ENCODE measurements around the gene GNG11.

The GNG11 gene

DNA sequence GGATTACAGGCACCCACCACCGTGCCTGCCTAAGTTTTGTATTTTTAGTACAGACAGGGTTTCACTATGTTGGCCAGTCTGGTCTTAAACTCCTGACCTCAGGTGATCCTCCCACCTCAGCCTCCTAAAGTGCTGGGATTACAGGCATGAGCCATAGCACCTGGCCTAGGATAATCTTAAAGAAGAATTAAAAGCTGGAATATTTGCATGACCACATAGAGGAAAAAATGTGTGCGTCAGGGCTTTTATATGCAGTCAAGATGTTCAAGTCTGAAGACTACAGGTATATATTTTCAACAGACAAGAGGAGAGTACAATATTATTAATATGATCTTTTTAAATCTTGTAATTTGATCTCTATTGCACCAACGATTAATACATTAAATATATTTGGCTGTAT is 39.5 kb downstream of the GNG11 start:
- DNase-seq (ENCODE audit: low read depth) = no peak
- H3K4me3 ChIP-seq (replicated peaks; ENCODE audit: low read depth, low read length) = no peak overlapping the region
- TF ChIP-seq, protein P1, sequence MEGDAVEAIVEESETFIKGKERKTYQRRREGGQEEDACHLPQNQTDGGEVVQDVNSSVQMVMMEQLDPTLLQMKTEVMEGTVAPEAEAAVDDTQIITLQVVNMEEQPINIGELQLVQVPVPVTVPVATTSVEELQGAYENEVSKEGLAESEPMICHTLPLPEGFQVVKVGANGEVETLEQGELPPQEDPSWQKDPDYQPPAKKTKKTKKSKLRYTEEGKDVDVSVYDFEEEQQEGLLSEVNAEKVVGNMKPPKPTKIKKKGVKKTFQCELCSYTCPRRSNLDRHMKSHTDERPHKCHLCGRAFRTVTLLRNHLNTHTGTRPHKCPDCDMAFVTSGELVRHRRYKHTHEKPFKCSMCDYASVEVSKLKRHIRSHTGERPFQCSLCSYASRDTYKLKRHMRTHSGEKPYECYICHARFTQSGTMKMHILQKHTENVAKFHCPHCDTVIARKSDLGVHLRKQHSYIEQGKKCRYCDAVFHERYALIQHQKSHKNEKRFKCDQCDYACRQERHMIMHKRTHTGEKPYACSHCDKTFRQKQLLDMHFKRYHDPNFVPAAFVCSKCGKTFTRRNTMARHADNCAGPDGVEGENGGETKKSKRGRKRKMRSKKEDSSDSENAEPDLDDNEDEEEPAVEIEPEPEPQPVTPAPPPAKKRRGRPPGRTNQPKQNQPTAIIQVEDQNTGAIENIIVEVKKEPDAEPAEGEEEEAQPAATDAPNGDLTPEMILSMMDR (IDR thresholded peaks at IDR 0.05; ENCODE audit: low read length, missing control alignments) = no peak

DNA sequence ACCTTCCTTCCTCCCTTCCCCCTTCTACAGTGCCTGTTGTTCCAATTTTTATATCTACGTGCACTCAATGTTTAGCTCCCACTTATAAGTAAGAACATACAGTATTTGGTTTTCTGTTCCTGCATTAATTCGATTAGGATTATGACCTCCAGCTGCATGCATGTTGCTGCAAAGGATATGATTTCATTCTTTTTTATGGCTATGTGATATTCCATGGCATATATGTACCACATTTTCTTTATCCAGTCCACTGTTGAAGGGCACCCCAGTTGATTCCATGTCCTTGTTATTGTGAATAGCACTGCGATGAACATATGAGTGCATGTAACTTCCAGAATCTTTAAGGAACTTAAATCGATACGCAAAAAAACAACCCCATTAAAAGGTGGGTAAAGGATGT is 42.7 kb downstream of the GNG11 start:
- no peak overlapping the region for H3K4me3 ChIP-seq (replicated peaks; ENCODE audit: low read depth, low read length)
- TF ChIP-seq, protein P1 (IDR thresholded peaks at IDR 0.05; ENCODE audit: low read length, missing control alignments) = no peak
- DNase-seq (ENCODE audit: low read depth) = no peak

DNA sequence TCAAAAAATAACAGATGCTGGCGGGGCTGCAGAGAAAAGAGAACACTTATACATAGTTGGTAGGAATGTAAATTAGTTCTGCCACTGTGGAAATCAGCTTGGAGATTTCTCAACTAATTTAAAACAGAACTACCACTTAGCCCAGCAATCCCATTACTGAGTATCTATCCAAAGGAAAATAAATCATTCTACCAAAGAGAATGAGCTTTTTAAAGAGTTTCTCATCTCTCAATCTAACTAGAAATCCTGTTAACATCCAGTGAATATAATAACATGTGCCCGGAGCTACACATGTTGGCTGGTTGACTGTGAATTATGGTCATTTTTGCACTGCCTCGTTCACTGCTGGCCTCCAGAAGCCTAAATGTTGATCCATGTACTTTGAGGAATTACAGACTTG is 43.3 kb downstream of the GNG11 start:
- H3K4me3 ChIP-seq (replicated peaks; ENCODE audit: low read depth, low read length) = no peak overlapping the region
- TF ChIP-seq, protein P1 (IDR thresholded peaks at IDR 0.05; ENCODE audit: low read length, missing control alignments) = no peak
- no peak for DNase-seq (ENCODE audit: low read depth)

DNA sequence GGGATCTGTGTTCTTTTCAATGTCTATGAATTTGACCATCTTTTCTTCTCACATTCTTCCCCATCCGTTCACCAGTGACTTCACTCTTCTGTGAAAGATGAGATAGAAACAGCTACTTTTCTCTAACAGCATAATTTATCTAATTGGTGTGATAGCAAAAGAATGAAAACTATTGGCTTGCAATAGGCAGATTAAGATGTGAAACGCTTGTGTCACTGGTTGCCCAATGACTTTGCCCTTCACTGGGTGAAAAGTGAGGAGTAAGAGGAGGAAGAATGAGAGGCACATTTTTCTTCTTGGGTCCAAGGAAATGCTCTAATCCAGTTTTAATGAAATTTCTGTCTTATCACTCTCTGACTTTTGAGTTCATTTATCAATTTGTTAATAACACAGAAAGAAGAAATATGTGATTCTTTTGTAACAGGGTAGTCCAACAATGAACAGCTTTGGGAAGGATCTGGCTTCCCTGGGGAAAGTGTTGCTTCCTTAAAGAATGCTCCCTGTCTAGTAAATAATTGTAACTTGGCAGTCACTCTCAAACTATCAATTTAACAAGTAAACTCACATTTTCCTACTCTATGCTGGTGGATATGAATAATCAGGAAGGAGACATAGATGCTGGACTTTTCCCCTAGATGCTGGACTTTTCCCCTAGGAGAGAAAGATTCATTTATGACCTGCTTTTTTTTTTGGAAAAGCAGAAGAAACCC is 47.5 kb downstream of the GNG11 start:
- DNase-seq (ENCODE audit: low read depth) = no peak
- TF ChIP-seq, protein P1 (IDR thresholded peaks at IDR 0.05; ENCODE audit: low read length, missing control alignments) = no peak

DNA sequence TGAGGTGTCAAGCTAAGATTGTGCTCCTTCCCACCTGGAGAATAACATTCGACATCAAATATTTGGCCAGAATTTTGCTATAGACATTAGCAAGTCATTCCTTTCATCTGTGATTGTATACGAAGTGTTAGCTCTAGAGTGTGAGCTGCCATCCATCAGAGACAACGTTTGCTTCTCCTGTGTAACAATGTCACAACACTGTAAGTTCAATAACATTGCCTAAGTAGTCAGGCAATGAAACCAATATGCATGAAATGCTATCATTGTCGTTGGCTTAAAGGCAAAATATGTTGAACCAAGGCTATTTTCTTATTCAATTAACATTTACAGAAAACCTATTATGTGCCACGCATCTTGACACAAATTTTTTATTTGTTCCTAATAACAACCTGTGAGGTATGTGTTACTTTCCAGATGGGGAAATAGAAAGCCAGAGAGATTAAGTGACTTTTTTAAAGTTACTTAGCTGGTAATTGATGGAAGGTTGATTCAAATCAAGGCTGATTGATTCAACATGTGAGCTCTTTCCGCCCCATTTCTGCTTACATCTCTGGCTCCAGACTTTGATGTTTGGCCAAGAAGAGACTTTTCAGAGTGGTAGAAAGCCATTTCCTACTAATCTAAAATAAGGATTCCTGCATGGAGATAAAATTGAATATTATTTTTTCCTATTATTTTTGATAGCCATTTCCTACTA is 50.6 kb downstream of the GNG11 start:
- no peak for DNase-seq (ENCODE audit: low read depth)
- TF ChIP-seq, protein P1 (IDR thresholded peaks at IDR 0.05; ENCODE audit: low read length, missing control alignments) = no peak
- no peak overlapping the region for H3K4me3 ChIP-seq (replicated peaks; ENCODE audit: low read depth, low read length)

More for the DNA sequence above, 47.5 kb downstream of the GNG11 start:
- H3K4me3 ChIP-seq (replicated peaks; ENCODE audit: low read depth, low read length) = no peak overlapping the region

DNA sequence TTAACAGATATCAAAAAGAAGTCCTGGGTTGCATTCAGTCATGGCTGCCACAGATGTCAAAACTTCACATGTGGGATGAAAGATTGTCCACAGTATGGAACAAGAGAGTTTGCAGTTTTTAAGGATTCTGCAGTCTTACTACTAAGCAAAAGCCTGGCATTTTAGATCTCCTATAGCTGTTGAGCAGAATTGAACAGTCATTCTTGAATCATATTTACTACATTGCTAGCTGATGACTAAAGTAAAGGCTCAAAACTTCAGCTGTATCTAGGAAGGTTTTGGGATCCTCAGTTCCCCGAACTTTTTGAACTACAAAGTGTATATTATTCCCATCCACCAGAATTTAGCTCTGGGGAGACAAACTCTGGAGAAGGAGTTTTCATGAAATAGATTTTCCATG is 51.6 kb downstream of the GNG11 start:
- no peak overlapping the region for H3K4me3 ChIP-seq (replicated peaks; ENCODE audit: low read depth, low read length)
- TF ChIP-seq, protein P1 (IDR thresholded peaks at IDR 0.05; ENCODE audit: low read length, missing control alignments) = no peak
- DNase-seq (ENCODE audit: low read depth) = no peak
